Activated T-cell treated with anti-CD3 and anti-CD28 coated beads, Interleukin-2, amount 50 U/mL, for 72 hours (primary cell): ENCODE data around the gene UBL7. TPM values are rescaled to one million over a fixed set of nuclear protein-coding genes. Genes with fewer than 3 reads are reported as not detected.
A peak's percentile ranks its signal among the peaks of the same experiment; 100 is the strongest.

Source experiments
- ATAC-seq, 2 donors: fragments of 150-1000 bp; cut with Tn5 transposase; replicated peaks in 1 of 2; 2 replicates each; pipeline ENCODE4 v1.10.0; 2021; ENCODE audit warnings: moderate library complexity in 2 of 2, mild to moderate bottlenecking in 1 of 2
- DNase-seq, 2 donors: peaks; one replicate each; pipeline ENCODE4 v3.0.0; 2021 to 2022; ENCODE audit warnings: mixed read lengths in 1 of 2
- H3K27ac Mint-ChIP-seq: one replicate; pipeline ENCODE4 v1.8.0; 2022; ENCODE audit warnings: mild to moderate bottlenecking, moderate library complexity, mixed read lengths
- H3K27me3 Mint-ChIP-seq: one replicate; pipeline ENCODE4 v1.8.0; 2022; ENCODE audit warnings: low read depth, mixed read lengths
- H3K36me3 Mint-ChIP-seq, 2 donors: one replicate each; pipeline ENCODE4 v1.8.0; 2022; ENCODE audit warnings: mixed read lengths in 2 of 2, mild to moderate bottlenecking in 1 of 2; ENCODE audit not compliant: insufficient read depth in 2 of 2
- H3K4me1 Mint-ChIP-seq: one replicate; pipeline ENCODE4 v1.8.0; 2022; ENCODE audit warnings: low read depth, mixed read lengths
- H3K4me3 Mint-ChIP-seq, 2 donors: one replicate each; pipeline ENCODE4 v1.8.0; 2022; ENCODE audit warnings: mild to moderate bottlenecking in 2 of 2, mixed read lengths in 2 of 2, moderate library complexity in 2 of 2
- H3K9me3 Mint-ChIP-seq, 2 donors: one replicate each; pipeline ENCODE4 v1.8.0; 2022; ENCODE audit warnings: mixed read lengths in 2 of 2
- total RNA-seq, 2 donors: library from RNA; stranded (reverse); gene quantifications; one replicate each; pipeline ENCODE4 v1.2.3, GENCODE V29; 2022

UBL7 gene
- total RNA-seq, 2 donors from 2014 or later: 47.8 to 55.1 TPM

- H3K27ac Mint-ChIP-seq: no peak overlapping the region
- no peaks in the 10 kb centered on the region for H3K9me3 Mint-ChIP-seq
- H3K4me3 Mint-ChIP-seq: no peak overlapping the region
- no peaks in the 10 kb centered on the region for H3K27me3 Mint-ChIP-seq
- peaks cover 0 to 3% of the 10 kb centered on the region in 2 donors for H3K36me3 Mint-ChIP-seq
- H3K4me1 Mint-ChIP-seq: peaks cover 16% of the 10 kb centered on the region
- no peak for ATAC-seq
- no peak for DNase-seq
Observed at GRCh38 chr15:74442604-74443003, 18.4 kb downstream of the UBL7 start.

- DNase-seq (no peak), ATAC-seq (no peak)
- H3K27me3 Mint-ChIP-seq: no peaks in the 10 kb centered on the region
- no peaks in the 10 kb centered on the region for H3K9me3 Mint-ChIP-seq
- peaks cover 16% of the 10 kb centered on the region for H3K4me1 Mint-ChIP-seq
- H3K27ac Mint-ChIP-seq: no peak overlapping the region
- H3K36me3 Mint-ChIP-seq: peaks cover 0 to 3% of the 10 kb centered on the region in 2 donors
- no peak overlapping the region for H3K4me3 Mint-ChIP-seq
Observed at GRCh38 chr15:74442063-74442462, 18.9 kb downstream of the UBL7 start.

- Mint-ChIP-seq H3K36me3 (peaks cover 0 to 3% of the 10 kb centered on the region in 2 donors), H3K27ac (no peak overlapping the region), H3K4me1 (peaks cover 16% of the 10 kb centered on the region), H3K4me3 (no peak overlapping the region), H3K27me3 (no peaks in the 10 kb centered on the region), H3K9me3 (no peaks in the 10 kb centered on the region)
- DNase-seq (no peak), ATAC-seq (no peak)
Observed at GRCh38 chr15:74441248-74441941, 19.6 kb downstream of the UBL7 start.

- H3K4me1 Mint-ChIP-seq: peaks cover 39% of the 10 kb centered on the region
- no peak overlapping the region for H3K27ac Mint-ChIP-seq
- DNase-seq (peak; percentile 77 to 82), ATAC-seq (peak; percentile 65 to 72)
- H3K36me3 Mint-ChIP-seq: no peaks in the 10 kb centered on the region
- no peaks in the 10 kb centered on the region for H3K9me3 Mint-ChIP-seq
- H3K4me3 Mint-ChIP-seq: no peak overlapping the region
- no peaks in the 10 kb centered on the region for H3K27me3 Mint-ChIP-seq
Observed at GRCh38 chr15:74438721-74439316, 22.1 kb downstream of the UBL7 start.

- Mint-ChIP-seq H3K27ac (no peak overlapping the region), H3K36me3 (no peaks in the 10 kb centered on the region), H3K4me3 (no peak overlapping the region), H3K4me1 (peaks cover 39% of the 10 kb centered on the region), H3K9me3 (no peaks in the 10 kb centered on the region), H3K27me3 (no peaks in the 10 kb centered on the region)
- DNase-seq (no peak), ATAC-seq (no peak)
Observed at GRCh38 chr15:74438206-74438605, 22.8 kb downstream of the UBL7 start.

GRCh38 chr15:74434263-74435136, 26.5 kb downstream of the UBL7 start:
- no peak for ATAC-seq
- Mint-ChIP-seq H3K27ac (peak overlapping the region; percentile 55), H3K9me3 (no peaks in the 10 kb centered on the region), H3K27me3 (no peaks in the 10 kb centered on the region), H3K36me3 (peaks cover 3 to 7% of the 10 kb centered on the region in 2 donors), H3K4me1 (peaks cover 70% of the 10 kb centered on the region), H3K4me3 (peak overlapping the region; percentile 85 to 88)
- DNase-seq: no peak

GRCh38 chr15:74433592-74434262, 27.2 kb downstream of the UBL7 start, which contains the start of gene SEMA7A:
TSS of gene SEMA7A (minus strand) at chr15:74433958. CDS start at chr15:74433918, 40 bp downstream.
- Mint-ChIP-seq H3K9me3 (no peaks in the 10 kb centered on the region), H3K36me3 (peaks cover 3 to 7% of the 10 kb centered on the region in 2 donors), H3K27me3 (no peaks in the 10 kb centered on the region), H3K4me3 (peak within 1 kb of the TSS; percentile 85 to 95), H3K27ac (peak within 1 kb of the TSS; percentile 55), H3K4me1 (peaks cover 72% of the 10 kb centered on the region)
- DNase-seq (peak; percentile 90), ATAC-seq (peak; percentile 91 to 92)

- H3K27ac Mint-ChIP-seq: no peak overlapping the region
- H3K9me3 Mint-ChIP-seq: no peaks in the 10 kb centered on the region
- ATAC-seq: no peak
- H3K4me1 Mint-ChIP-seq: peaks cover 72% of the 10 kb centered on the region
- DNase-seq: peak in 1 of 2 donors; percentile 18
- no peaks in the 10 kb centered on the region for H3K27me3 Mint-ChIP-seq
- H3K4me3 Mint-ChIP-seq: peak overlapping the region; percentile 80 to 95
- H3K36me3 Mint-ChIP-seq: peaks cover 3 to 7% of the 10 kb centered on the region in 2 donors
Observed at GRCh38 chr15:74432968-74433591, 27.9 kb downstream of the UBL7 start.

GRCh38 chr15:74432271-74432967, 28.5 kb downstream of the UBL7 start:
- peak overlapping the region; percentile 13 for H3K27ac Mint-ChIP-seq
- no peaks in the 10 kb centered on the region for H3K27me3 Mint-ChIP-seq
- H3K4me1 Mint-ChIP-seq: peaks cover 68% of the 10 kb centered on the region
- peaks cover 4 to 12% of the 10 kb centered on the region in 2 donors for H3K36me3 Mint-ChIP-seq
- no peak for ATAC-seq
- H3K9me3 Mint-ChIP-seq: no peaks in the 10 kb centered on the region
- no peak for DNase-seq
- peak overlapping the region; percentile 80 to 95 for H3K4me3 Mint-ChIP-seq

GRCh38 chr15:74431645-74432044, 29.3 kb downstream of the UBL7 start:
- H3K36me3 Mint-ChIP-seq: peaks cover 4 to 12% of the 10 kb centered on the region in 2 donors
- no peaks in the 10 kb centered on the region for H3K9me3 Mint-ChIP-seq
- ATAC-seq (no peak), DNase-seq (peak in 1 of 2 donors; percentile 44)
- no peaks in the 10 kb centered on the region for H3K27me3 Mint-ChIP-seq
- H3K27ac Mint-ChIP-seq: peak overlapping the region; percentile 17
- H3K4me1 Mint-ChIP-seq: peaks cover 73% of the 10 kb centered on the region
- H3K4me3 Mint-ChIP-seq: peak overlapping the region; percentile 80 to 95

- Mint-ChIP-seq H3K4me1 (peaks cover 77% of the 10 kb centered on the region), H3K4me3 (peak overlapping the region; percentile 80 to 95), H3K36me3 (peaks cover 4 to 16% of the 10 kb centered on the region in 2 donors), H3K9me3 (no peaks in the 10 kb centered on the region), H3K27ac (peak overlapping the region; percentile 17), H3K27me3 (no peaks in the 10 kb centered on the region)
- ATAC-seq (no peak), DNase-seq (no peak)
Observed at GRCh38 chr15:74431116-74431515, 29.8 kb downstream of the UBL7 start.

- Mint-ChIP-seq H3K27me3 (no peaks in the 10 kb centered on the region), H3K36me3 (peaks cover 4 to 18% of the 10 kb centered on the region in 2 donors), H3K4me3 (peak overlapping the region; percentile 80 to 95), H3K9me3 (no peaks in the 10 kb centered on the region), H3K27ac (no peak overlapping the region), H3K4me1 (peaks cover 77% of the 10 kb centered on the region)
- DNase-seq: no peak
- no peak for ATAC-seq
Observed at GRCh38 chr15:74430510-74430951, 30.4 kb downstream of the UBL7 start.
